ENCODE results near the gene OLIG2. TPM values are rescaled to one million over a fixed set of nuclear protein-coding genes. Genes with fewer than 3 reads are reported as not detected.

The OLIG2 gene
- total and polyA plus RNA-seq, 2 of the 4 experiments (the other 2 are of a cell fraction), result not detected

GRCh38 chr21:33021667-33022066 lies 4.1 kb upstream of the OLIG2 start:
- H2BK120ac ChIP-seq (ENCODE audit: low read depth, low read length), result no peak overlapping the region
- intact Hi-C loops (cut with micrococcal nuclease) (no loop called here), dilution Hi-C loops (cut with HindIII; ENCODE audit: low sequenced_read_pairs, unreplicated experiment) (no loop called here), in situ Hi-C loops (cut with MboI; ENCODE audit: low sequenced_read_pairs) (no loop called here)
- BruUV-seq (replicated peaks), result no TSS peak
- H3K9ac ChIP-seq (ENCODE audit: low read depth, low read length), result no peak overlapping the region
- TF ChIP-seq BHLHE40 (IDR thresholded peaks at IDR 0.05; ENCODE audit: low read depth, low read length) (no peak), MXI1 (IDR thresholded peaks at IDR 0.05; ENCODE audit: borderline replicate concordance, low read depth, low read length) (no peak), RFX5 (IDR thresholded peaks at IDR 0.05; ENCODE audit: low read depth, low read length) (no peak), CEBPB (IDR thresholded peaks at IDR 0.05; ENCODE audit: low read depth, low read length) (no peak), MAFK (IDR thresholded peaks at IDR 0.05; ENCODE audit: low read depth, low read length) (no peak), SMC3 (IDR thresholded peaks at IDR 0.05; ENCODE audit: low read depth, low read length) (no peak), ELK1 (IDR thresholded peaks at IDR 0.05; ENCODE audit: borderline replicate concordance, low read depth, low read length) (no peak), USF2 (IDR thresholded peaks at IDR 0.05; ENCODE audit: low read depth, low read length) (no peak), RAD21 (IDR thresholded peaks at IDR 0.05; ENCODE audit: low read length) (no peak), MAZ (IDR thresholded peaks at IDR 0.05; ENCODE audit: borderline replicate concordance, low read depth, low read length) (no peak), NFE2L2 (IDR thresholded peaks at IDR 0.05; ENCODE audit: low read depth, low read length) (no peak), RCOR1 (IDR thresholded peaks at IDR 0.05; ENCODE audit: insufficient replicate concordance, low read length) (no peak), FOS (IDR thresholded peaks at IDR 0.05; ENCODE audit: low read depth, low read length) (no peak), POLR2A (IDR thresholded peaks at IDR 0.05; ENCODE audit: low read depth, low read length) (no peak)
- TF ChIP-seq, protein P1, sequence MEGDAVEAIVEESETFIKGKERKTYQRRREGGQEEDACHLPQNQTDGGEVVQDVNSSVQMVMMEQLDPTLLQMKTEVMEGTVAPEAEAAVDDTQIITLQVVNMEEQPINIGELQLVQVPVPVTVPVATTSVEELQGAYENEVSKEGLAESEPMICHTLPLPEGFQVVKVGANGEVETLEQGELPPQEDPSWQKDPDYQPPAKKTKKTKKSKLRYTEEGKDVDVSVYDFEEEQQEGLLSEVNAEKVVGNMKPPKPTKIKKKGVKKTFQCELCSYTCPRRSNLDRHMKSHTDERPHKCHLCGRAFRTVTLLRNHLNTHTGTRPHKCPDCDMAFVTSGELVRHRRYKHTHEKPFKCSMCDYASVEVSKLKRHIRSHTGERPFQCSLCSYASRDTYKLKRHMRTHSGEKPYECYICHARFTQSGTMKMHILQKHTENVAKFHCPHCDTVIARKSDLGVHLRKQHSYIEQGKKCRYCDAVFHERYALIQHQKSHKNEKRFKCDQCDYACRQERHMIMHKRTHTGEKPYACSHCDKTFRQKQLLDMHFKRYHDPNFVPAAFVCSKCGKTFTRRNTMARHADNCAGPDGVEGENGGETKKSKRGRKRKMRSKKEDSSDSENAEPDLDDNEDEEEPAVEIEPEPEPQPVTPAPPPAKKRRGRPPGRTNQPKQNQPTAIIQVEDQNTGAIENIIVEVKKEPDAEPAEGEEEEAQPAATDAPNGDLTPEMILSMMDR (conservative IDR thresholded peaks at IDR 0.05; ENCODE audit: low read depth, low read length), result no peak
- no peak overlapping the region for H3K23ac ChIP-seq (ENCODE audit: low read depth, low read length)
- H3K27ac ChIP-seq (ENCODE audit: insufficient read depth, low read length), result no peak overlapping the region
- H2AFZ ChIP-seq (replicated peaks; ENCODE audit: low read length, poor library complexity), result no peak overlapping the region
- no peak overlapping the region for H4K8ac ChIP-seq (ENCODE audit: low read depth in 2 of 2, low read length in 2 of 2)
- ChIA-PET POLR2A (ENCODE audit: unreplicated experiment) (no interaction called here), CTCF (no interaction called here)
- H3K4me1 ChIP-seq (ENCODE audit: control insufficient read depth, insufficient read depth, low read length), result no peaks in the 10 kb centered on the region
- no peak overlapping the region for H3K4me3 ChIP-seq (ENCODE audit: insufficient read depth, low read depth, low read length)
- H3K9me3 ChIP-seq (ENCODE audit: control insufficient read depth, insufficient read depth, low read length), result peaks cover 8% of the 10 kb centered on the region
- no peak overlapping the region for H3K4me2 ChIP-seq (ENCODE audit: low read depth, low read length)
- no peak overlapping the region for H4K91ac ChIP-seq (ENCODE audit: insufficient read depth, low read depth, low read length)
- H2BK15ac ChIP-seq (ENCODE audit: low read depth, low read length), result no peak overlapping the region
- H2AK9ac ChIP-seq (replicated peaks; ENCODE audit: low read depth, low read length, poor library complexity), result peak overlapping the region; percentile 35
- no peak overlapping the region for H3K18ac ChIP-seq (ENCODE audit: low read depth, low read length)
- no peaks in the 10 kb centered on the region for H3K9me1 ChIP-seq (ENCODE audit: insufficient read depth, low read length)
- no peak overlapping the region for H2BK5ac ChIP-seq (ENCODE audit: low read depth, low read length, poor library complexity, severe bottlenecking)
- no peak overlapping the region for H3K56ac ChIP-seq (ENCODE audit: extremely low read depth, insufficient read depth, low read length)
- H3K79me1 ChIP-seq (ENCODE audit: low read depth in 1 of 2, low read length in 2 of 2), result no peaks in the 10 kb centered on the region
- H3K14ac ChIP-seq (replicated peaks; ENCODE audit: low read depth, low read length), result no peak overlapping the region
- ATAC-seq (ENCODE audit: low read depth) (no peak), DNase-seq (no peak)
- peaks cover 3% of the 10 kb centered on the region; the same call in 1 of the 2 replicates for H4K20me1 ChIP-seq (ENCODE audit: insufficient read depth, low read length)
- no peak overlapping the region for H2BK20ac ChIP-seq (ENCODE audit: low read depth, low read length)
- peaks cover 92% of the 10 kb centered on the region for H3K27me3 ChIP-seq (ENCODE audit: control insufficient read depth, insufficient read depth, low read length)
- WGBS, 2 experiments (ENCODE audit: extremely low coverage in 2 of 2, insufficient read length in 1 of 2), result no CpG with 5 or more reads among the region's 4 CpGs
- no peak overlapping the region for H3K4ac ChIP-seq (ENCODE audit: low read depth, low read length)
- H2AK5ac ChIP-seq (ENCODE audit: low read depth, low read length), result no peak overlapping the region
- H4K5ac ChIP-seq (ENCODE audit: low read depth, low read length), result no peak overlapping the region
- no peaks in the 10 kb centered on the region for H3K36me3 ChIP-seq (ENCODE audit: control insufficient read depth, insufficient read depth, low read length)
